Subcutaneous preadipocyte (primary cell): ENCODE measurements around the gene GSTM1. TPM values are rescaled to one million over a fixed set of nuclear protein-coding genes. Genes with fewer than 3 reads are reported as not detected.

Experiments used
- total RNA-seq: library from RNA; depleted of rRNA; stranded (reverse); fragments of >200 nt; gene quantifications from 2 replicates; pipeline ENCODE4 v1.2.3, GENCODE V29; 2012

The GSTM1 gene
- total RNA-seq = 13.7 and 16.2 TPM in 2 replicates

DNA sequence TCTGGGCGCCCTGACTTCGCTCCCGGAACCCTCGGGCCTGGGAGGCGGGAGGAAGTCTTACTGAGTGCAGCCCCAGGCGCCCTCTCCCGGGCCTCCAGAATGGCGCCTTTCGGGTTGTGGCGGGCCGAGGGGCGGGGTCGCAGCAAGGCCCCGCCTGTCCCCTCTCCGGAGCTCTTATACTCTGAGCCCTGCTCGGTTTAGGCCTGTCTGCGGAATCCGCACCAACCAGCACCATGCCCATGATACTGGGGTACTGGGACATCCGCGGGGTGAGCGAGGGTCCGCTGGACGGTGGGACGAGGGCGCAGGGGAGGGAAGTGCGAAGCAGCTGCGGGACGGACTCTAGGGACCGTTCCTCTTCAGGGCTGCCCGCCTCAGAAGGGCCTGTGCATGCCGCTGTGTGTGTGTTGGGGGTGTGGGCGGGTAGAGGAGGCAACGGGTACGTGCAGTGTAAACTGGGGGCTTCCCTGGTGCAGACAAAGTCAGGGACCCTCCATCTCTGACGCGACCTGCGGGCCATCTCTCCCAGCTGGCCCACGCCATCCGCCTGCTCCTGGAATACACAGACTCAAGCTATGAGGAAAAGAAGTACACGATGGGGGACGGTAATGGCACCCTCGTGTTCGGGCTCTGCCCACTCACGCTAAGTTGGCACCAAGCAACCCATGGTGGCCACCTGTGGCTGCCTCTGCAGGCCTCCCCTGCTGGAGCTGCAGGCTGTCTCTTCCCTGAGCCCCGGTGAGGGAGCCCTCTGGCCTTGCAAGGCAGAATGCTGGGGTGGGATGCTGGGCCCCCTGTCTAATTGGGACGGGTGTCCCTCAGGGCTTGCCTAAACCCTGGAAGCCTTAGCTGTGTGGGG is at the start of gene GSTM1:
Gene GSTM1 (plus strand): TSS at position 177 of the 859 bp plus-strand sequence. CDS start 57 bp downstream, at position 234.

DNA sequence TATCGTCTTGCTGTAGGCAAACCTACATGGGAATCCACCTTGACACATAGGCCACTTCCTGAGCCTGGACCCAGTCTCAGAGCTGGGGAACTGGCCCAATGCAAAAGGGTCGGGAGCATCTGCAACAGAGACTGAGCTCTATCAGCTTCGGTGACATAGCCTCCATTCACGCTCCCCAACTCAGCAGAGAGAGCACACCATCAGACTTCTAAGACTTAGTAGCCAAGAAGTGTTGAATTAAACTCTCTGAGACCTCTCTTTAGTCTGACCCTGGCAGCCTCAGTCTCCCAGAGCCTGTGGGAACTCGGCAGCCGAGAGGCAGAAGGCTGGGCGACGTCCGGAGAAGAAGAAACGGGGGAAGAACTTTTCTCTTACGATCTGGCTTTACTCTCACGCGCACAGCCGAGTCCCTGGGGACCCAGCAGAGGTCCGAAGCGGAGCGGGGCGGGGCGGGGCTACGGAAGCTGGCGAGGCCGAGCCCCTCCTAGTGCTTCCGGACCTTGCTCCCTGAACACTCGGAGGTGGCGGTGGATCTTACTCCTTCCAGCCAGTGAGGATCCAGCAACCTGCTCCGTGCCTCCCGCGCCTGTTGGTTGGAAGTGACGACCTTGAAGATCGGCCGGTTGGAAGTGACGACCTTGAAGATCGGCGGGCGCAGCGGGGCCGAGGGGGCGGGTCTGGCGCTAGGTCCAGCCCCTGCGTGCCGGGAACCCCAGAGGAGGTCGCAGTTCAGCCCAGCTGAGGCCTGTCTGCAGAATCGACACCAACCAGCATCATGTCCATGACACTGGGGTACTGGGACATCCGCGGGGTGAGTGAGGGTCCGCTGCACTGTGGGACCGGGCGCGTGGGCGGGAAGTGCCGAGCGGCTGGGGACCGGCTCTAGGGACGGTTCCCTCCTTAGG is 31.8 kb upstream of the GSTM1 start, which contains the start of gene GSTM4:
Gene GSTM4 (plus strand): TSS at position 485 of the 905 bp plus-strand sequence. CDS start 291 bp downstream, at position 776.

DNA sequence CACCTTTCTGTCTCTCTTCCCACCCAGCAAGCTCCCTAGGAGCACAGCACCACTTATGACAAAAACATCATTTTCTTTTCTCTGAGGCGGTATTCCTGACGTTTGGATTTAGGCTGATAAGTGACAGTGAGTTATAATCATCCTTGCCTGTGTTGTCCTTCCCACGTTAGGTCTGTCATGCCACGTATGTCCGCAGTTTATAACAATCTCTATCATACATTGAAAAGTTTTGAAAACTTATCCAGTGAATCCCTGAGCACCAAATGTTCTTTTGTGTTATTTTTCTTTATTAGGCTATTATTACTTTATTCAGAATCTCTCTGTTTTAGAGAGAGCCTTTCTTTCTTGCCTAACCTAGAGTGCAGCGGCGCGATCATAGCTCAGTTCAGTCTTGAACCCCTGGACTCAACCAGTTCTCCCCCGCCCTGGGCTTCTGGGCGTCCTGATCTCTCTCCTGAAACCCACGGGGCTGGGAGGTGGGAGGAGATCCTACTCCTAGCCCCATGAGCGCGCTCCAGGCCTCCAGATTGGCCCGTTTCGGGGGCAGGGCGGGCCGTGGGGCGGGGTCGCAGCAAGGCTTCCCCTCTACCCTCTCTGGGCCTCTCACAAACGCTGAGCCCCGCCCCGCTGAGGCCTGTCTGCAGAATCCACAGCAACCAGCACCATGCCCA is 20.0 kb upstream of the GSTM1 start, which contains the start of gene GSTM2:
Gene GSTM2 (plus strand): TSS at position 606 of the 671 bp plus-strand sequence. CDS start 59 bp downstream, at position 665.

DNA sequence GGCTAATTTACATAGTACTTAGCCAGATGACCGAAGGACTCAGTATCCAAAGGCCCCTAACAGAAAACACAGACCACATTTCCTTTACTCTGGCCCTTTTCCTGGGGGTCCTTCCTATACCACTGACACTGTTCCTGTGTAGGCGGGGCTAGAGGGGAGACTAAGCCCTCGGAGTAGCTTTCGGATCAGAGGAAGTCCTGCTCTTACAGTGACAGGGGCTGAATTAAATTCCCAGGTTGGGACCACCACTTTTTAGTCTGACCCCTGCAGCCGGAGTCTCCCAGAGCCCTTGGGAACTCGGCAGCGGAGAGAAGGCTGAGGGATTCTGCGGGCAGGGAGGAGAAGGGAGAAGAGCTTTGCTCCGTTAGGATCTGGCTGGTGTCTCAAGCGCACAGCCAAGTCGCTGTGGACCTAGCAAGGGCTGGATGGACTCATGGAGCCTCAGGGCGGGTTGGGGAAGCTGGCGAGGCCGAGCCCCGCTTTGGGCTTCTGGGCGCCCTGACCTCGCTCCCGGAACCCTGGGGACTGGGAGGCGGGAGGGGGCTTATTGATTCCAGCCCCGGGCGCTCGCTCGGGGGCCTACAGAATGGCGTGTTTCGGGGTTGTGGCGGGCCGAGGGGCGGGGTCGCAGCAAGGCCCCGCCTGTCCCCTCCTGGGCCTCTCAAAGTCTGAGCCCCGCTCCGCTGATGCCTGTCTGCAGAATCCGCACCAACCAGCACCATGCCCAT is 24.1 kb downstream of the GSTM1 start, which contains the start of gene GSTM5:
Gene GSTM5 (plus strand): TSS at position 659 of the 728 bp plus-strand sequence. CDS start 62 bp downstream, at position 721.

DNA sequence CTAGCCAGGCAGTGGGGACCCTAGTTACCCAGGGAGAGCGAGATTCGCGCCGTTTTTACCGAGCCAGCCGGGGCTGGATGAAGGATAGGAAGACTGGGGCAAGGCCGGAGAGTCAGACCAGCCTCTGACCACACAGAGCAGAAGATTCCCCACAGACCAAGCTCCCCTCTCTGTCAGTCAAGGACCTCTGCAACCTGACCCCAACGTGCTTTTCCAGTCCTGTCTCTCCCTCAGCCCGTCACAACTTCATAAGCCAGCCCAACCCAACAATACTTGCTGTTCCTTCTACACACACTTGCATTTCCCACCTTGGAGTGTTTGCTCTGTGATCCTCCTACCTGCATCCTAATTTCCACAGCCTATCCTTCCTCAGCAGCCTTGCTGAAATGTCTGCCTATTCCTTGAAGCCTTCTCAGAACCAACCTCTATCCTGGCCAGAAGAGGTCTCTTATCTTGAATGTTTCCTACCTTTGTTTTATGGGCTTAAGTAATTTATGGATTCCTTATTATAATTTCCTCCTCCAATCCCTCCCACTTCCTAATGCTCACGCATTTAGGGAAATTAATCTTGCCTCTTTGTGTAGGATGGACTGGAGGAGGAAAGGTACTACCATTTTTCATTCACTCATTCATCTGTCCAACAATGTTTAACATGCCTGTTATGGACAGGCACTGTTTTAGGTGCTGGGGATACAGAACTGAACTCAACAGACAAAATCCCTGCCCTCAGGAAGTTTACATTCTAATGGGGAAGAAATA is 53.2 kb downstream of the GSTM1 start, which contains the start of gene GSTM3:
Gene GSTM3 (minus strand): TSS at position 424 of the 759 bp plus-strand sequence. CDS start 751 bp downstream, outside the sequence.

Other genes with a start within 250 kb of the GSTM1 start
- 2.0 and 5.5 TPM in 2 replicates for gene SYPL2, start 221.3 kb upstream of the GSTM1 start, total RNA-seq
- gene ATXN7L2, start 203.9 kb upstream of the GSTM1 start, total RNA-seq = 2.7 and 5.9 TPM in 2 replicates
- gene CYB561D1, start 193.7 kb upstream of the GSTM1 start, total RNA-seq = 4.5 and 4.8 TPM in 2 replicates
- 0.39 and 0.73 TPM in 2 replicates for gene AMIGO1, start 178.1 kb upstream of the GSTM1 start, total RNA-seq
- gene GPR61, start 147.9 kb upstream of the GSTM1 start, total RNA-seq = under 0.01 and 0.39 TPM in 2 replicates
- gene GNAI3, start 139.2 kb upstream of the GSTM1 start, total RNA-seq = 14.0 and 16.6 TPM in 2 replicates
- not detected in 2 replicates for gene GNAT2, start 68.2 kb upstream of the GSTM1 start, total RNA-seq
- gene AMPD2, start 68.0 kb upstream of the GSTM1 start, total RNA-seq = 59.5 and 63.7 TPM in 2 replicates
- 5.9 and 10.2 TPM in 2 replicates for gene GSTM4, start 31.7 kb upstream of the GSTM1 start, total RNA-seq
- 10.2 and 18.0 TPM in 2 replicates for gene GSTM2, start 19.8 kb upstream of the GSTM1 start, total RNA-seq
- 2.0 and 4.4 TPM in 2 replicates for gene GSTM5, start 24.4 kb downstream of the GSTM1 start, total RNA-seq
- 37.1 and 37.5 TPM in 2 replicates for gene GSTM3, start 53.2 kb downstream of the GSTM1 start, total RNA-seq
- gene EPS8L3, start 76.1 kb downstream of the GSTM1 start, total RNA-seq = not detected in 2 replicates
- 45.0 and 64.7 TPM in 2 replicates for gene CSF1, start 223.0 kb downstream of the GSTM1 start, total RNA-seq